ENCODE data around the gene NEK10.

- TF ChIP-seq CTCF (IDR thresholded peaks at IDR 0.05; ENCODE audit: extremely low read depth in 1 of 2, insufficient read depth in 1 of 2, low read depth in 1 of 2, low read length in 2 of 2) = peak; percentile 36 to 58
- no peak for TF ChIP-seq POLR2AphosphoS5 (IDR thresholded peaks at IDR 0.05; ENCODE audit: insufficient read depth, low read depth, low read length)
- no peak for TF ChIP-seq POLR2A (IDR thresholded peaks at IDR 0.05; ENCODE audit: low read depth, low read length)
- no peak for TF ChIP-seq EZH2 (IDR thresholded peaks at IDR 0.05; ENCODE audit: borderline replicate concordance, low read depth, low read length, severe bottlenecking)
- TF ChIP-seq MAX (IDR thresholded peaks at IDR 0.05; ENCODE audit: insufficient read depth, insufficient read length) = no peak
- no peak for TF ChIP-seq FOS (IDR thresholded peaks at IDR 0.05; ENCODE audit: borderline replicate concordance, insufficient read depth, low read length)
- TF ChIP-seq JUN (IDR thresholded peaks at IDR 0.05; ENCODE audit: borderline replicate concordance, insufficient read depth, insufficient read length, low read depth) = no peak
- TF ChIP-seq MYC (IDR thresholded peaks at IDR 0.05; ENCODE audit: low read depth, low read length) = no peak
- no peak for TF ChIP-seq GATA2 (IDR thresholded peaks at IDR 0.05; ENCODE audit: insufficient read depth, insufficient read length, low read depth, low read length)
Measured at GRCh38 chr3:27253831-27254230, 115.4 kb downstream of the NEK10 start.
